Measurements from ENCODE around the gene SHC3. TPM values are rescaled to one million over a fixed set of nuclear protein-coding genes. Genes with fewer than 3 reads are reported as not detected.

SHC3 gene
- total RNA-seq, 1 donor: 11.7 TPM

DNA sequence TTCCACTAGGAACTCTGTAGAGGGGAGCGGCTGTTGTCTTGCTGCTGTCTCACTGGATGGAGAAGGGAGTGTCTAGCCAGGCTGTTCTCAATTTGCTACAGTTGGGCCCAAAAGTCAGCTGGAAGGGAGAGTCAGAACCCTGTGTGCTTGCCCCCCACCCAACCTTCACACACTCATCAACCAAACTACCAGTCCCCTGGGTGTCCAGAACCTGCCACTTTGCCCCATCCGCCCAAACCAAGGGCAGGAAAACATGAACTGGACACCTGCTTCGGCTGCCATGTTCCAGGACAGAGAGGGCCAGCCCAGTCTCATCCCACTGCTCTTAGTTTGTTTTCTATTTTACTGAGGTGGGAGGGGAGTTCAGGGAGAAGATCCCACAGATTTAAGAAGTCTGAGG, 105.2 kb downstream of the SHC3 start:
- H3K4me3 ChIP-seq (ENCODE audit: low read depth, low read length): no peak overlapping the region
- TF ChIP-seq, protein P1, sequence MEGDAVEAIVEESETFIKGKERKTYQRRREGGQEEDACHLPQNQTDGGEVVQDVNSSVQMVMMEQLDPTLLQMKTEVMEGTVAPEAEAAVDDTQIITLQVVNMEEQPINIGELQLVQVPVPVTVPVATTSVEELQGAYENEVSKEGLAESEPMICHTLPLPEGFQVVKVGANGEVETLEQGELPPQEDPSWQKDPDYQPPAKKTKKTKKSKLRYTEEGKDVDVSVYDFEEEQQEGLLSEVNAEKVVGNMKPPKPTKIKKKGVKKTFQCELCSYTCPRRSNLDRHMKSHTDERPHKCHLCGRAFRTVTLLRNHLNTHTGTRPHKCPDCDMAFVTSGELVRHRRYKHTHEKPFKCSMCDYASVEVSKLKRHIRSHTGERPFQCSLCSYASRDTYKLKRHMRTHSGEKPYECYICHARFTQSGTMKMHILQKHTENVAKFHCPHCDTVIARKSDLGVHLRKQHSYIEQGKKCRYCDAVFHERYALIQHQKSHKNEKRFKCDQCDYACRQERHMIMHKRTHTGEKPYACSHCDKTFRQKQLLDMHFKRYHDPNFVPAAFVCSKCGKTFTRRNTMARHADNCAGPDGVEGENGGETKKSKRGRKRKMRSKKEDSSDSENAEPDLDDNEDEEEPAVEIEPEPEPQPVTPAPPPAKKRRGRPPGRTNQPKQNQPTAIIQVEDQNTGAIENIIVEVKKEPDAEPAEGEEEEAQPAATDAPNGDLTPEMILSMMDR (IDR thresholded peaks at IDR 0.05; ENCODE audit: insufficient read depth, low read depth, low read length): no peak
- no peak for DNase-seq (ENCODE audit: low read depth)

DNA sequence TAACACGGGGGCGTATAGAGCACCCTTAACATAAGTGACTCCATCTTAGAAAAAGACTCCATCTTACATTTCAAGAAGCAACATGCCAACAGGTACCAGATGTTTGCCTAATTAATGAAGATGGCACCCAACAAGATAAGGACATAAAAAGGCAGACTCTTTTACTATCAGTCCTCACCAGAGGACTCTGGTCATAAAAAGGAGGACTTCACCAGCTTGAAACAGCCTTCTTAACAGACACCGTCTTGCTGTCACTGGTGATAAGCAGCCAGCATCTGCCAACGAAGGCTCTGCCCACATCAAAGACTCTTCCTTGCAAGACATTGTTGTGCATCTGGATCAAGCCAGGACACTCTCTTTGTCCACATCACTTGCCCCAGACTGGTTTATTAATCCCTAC, 107.0 kb downstream of the SHC3 start:
- TF ChIP-seq, protein P1 (IDR thresholded peaks at IDR 0.05; ENCODE audit: insufficient read depth, low read depth, low read length): no peak
- no peak overlapping the region for H3K4me3 ChIP-seq (ENCODE audit: low read depth, low read length)
- DNase-seq (ENCODE audit: low read depth): no peak

DNA sequence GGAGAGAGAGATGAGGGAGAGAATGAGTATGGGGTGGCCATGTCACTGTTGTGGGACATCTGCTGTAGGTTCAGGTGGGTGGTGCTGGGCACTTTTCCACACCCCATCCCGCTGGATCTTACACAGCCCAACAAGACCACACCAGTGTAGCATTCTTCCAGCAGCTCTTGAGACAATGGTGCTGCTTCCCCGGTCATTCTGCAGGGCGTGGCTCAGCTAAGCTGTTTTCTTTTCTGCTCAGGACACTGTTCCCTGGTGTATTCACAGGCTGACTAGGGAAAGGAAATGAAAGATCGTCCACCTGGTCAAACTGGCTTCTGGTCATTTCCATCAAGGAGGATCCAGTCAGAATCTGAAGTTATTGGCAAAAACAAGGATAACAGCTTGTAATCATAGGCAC, 111.8 kb downstream of the SHC3 start:
- H3K4me3 ChIP-seq (ENCODE audit: low read depth, low read length): no peak overlapping the region
- DNase-seq (ENCODE audit: low read depth): no peak
- TF ChIP-seq, protein P1 (IDR thresholded peaks at IDR 0.05; ENCODE audit: insufficient read depth, low read depth, low read length): no peak

DNA sequence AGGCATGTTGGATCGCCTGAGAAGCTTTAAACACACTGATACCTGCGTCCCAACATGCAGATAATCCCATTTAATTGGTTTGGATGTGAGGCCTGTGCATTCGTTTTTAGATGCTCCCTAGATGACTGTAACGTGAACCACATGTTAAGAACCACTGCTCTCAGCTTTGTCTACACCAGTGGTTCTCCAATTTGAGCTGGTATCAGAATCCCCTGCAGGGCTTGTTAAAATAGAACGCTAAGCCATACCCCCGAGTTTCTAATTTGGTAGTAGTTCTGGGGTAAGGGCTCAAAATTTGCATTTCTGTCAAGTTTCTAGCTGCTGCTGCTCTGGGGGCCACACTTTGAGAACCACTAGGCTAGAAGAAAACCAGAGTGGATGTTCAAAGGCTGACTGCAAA, 112.7 kb downstream of the SHC3 start:
- TF ChIP-seq, protein P1 (IDR thresholded peaks at IDR 0.05; ENCODE audit: insufficient read depth, low read depth, low read length): no peak
- no peak for DNase-seq (ENCODE audit: low read depth)
- no peak overlapping the region for H3K4me3 ChIP-seq (ENCODE audit: low read depth, low read length)

DNA sequence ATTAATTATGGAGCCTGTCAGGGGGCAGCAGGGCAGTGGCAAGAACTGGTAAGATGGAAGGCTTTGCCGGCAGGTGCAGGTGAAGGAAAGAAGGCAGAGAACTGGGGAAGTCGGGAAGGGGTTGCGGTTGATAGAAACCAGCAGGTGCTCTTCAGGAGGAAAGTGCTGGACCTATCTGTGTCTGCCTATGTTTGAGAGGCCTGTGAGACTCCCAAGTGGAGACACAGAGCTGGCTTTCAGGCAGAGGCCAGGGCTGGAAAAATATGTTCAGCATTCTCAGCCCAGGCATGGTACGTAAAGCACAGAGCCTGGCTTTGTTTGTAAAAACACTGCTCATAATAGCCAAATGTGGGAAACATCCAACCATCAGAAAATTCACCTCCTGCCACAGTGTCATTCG, 117.8 kb downstream of the SHC3 start:
- DNase-seq (ENCODE audit: low read depth): no peak
- H3K4me3 ChIP-seq (ENCODE audit: low read depth, low read length): no peak overlapping the region
- TF ChIP-seq, protein P1 (IDR thresholded peaks at IDR 0.05; ENCODE audit: insufficient read depth, low read depth, low read length): no peak

DNA sequence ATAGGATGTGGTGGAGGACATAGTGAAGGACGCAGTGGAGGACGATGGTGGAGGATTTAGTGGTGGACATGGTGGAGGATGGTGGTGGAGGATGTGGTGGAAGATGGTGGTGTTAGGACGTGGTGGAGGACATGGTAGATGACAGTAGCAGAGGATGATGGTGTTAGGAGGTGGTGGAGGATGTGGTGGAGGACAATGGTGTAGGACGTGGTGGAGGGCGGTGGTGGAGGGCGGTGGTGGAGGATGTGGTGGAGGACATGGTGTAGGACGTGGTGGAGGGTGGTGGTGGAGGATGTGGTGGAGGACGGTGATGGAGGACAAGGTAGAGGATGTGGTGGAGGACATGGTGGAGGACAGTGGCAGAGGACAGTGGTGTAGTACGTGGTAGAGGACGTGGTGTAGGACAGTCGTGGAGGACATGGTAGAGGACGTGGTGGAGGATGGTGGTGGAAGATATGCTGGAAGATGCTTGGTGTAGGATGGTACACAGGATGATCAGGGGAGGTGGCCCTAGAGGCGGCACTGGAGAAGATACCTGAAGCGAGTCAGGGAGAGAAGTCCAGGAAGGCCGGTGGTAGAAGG, 118.6 kb downstream of the SHC3 start:
- no peak overlapping the region for H3K4me3 ChIP-seq (ENCODE audit: low read depth, low read length)
- DNase-seq (ENCODE audit: low read depth): no peak
- TF ChIP-seq, protein P1 (IDR thresholded peaks at IDR 0.05; ENCODE audit: insufficient read depth, low read depth, low read length): no peak

DNA sequence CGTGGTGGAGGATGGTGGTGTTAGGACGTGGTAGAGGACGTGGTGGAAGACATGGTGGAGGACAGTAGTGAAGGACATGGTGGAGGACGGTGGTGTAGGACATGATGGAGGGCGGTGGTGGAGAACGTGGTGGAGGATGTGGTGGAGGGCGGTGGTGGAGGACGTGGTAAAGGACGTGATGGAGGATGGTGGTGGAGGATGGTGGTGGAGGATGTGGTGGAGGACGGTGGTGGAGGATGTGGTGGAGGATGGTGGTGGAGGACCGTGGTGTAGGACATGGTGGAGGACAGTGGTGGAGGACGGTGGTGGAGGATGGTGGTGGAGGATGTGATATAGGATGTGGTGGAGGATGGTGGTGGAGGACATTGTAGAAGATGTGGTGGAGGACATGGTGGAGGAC, 119.7 kb downstream of the SHC3 start:
- DNase-seq (ENCODE audit: low read depth): no peak
- H3K4me3 ChIP-seq (ENCODE audit: low read depth, low read length): no peak overlapping the region
- TF ChIP-seq, protein P1 (IDR thresholded peaks at IDR 0.05; ENCODE audit: insufficient read depth, low read depth, low read length): no peak
